NCI-H345 treated with DMSO at 0.1 percent for 48 hours (cell line): ENCODE results near the gene ARHGAP28.
"Not testable (repeated sequence)": the region's sequence is repeated elsewhere in the genome, so short reads cannot be mapped to it uniquely, and the experiment has no call there.

Source experiments
- DNase-seq: peaks from one replicate; lab custom pipeline; 2025; ENCODE audit not compliant: unreplicated experiment; lab: John Stamatoyannopoulos, UW

ARHGAP28 gene

DNA sequence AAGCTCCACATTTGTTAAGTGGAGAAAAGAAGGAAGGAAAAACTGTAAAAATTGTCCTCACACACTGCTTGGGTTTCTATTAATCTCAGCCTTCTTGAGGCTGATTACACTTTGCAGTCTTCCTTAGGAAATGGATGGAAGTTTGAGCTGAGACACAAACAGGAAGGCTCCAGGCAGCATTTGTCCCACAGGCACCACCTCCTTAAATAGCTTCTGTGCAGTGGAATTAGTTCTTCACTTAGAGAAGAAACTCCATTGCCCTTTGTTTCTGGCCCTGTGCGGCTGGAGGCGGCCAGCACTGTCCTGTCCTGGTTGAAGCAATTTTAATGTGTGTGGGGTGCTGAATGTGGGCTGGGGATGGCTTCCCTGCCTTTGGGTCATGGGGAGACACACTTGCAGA lies 44.3 kb downstream of the ARHGAP28 start:
- DNase-seq, result no peak

DNA sequence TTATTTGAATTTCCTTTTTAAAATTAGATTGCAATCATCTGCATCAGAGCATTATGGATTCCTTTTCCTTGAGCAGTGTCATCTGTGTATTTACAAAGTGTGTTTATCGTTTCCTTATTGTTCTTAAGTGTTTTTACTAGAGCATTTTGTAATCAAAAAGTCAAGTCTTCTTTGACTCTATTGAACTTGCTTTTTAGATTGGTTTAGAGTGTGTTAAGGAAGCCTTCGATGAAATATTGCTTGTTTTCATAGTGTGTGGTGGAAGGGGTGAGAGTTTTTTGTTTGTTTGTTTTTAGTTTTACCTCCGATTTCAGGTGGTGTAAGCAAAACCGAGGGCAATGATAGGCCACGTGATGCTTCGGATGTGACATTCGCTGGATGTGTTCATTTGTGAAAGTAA lies 45.7 kb downstream of the ARHGAP28 start:
- no peak for DNase-seq

DNA sequence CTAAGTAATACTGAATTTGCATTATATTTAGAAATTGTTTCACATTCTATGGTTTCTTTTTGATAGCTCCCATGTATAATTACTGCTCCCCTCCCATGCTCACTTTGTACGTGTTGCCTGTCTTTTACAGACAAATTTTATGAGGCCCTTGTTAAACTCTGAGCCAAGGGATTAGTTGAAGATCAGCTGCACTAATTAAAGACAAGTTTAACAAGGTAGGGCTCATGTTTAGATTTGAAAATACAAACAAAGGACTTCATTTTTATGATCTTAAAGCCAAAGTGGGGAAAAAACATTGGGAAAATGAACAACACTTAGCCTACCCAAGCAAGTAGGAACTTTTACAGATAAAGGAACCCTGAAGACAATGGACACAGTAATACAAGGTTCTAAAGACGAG lies 46.2 kb downstream of the ARHGAP28 start:
- no peak for DNase-seq

DNA sequence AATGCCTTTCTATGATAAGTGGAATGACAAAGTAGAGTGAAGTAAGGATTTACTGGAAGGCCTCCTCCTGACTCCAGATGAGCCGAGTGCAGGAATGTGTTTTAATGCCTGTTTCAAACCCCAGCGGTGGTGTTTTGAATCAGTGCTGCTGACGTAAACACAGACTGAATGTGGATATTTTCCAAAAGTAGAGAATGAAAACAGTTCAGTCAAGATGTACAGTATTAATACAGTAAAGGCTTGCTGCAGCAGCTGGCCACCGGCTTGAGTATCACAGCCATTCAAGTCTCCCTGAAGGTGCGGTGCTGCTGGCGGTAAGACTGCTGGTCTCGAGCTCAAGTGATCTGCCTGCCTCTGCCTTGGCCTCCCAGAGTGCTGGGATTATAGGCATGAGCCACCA lies 46.7 kb downstream of the ARHGAP28 start:
- no peak for DNase-seq

DNA sequence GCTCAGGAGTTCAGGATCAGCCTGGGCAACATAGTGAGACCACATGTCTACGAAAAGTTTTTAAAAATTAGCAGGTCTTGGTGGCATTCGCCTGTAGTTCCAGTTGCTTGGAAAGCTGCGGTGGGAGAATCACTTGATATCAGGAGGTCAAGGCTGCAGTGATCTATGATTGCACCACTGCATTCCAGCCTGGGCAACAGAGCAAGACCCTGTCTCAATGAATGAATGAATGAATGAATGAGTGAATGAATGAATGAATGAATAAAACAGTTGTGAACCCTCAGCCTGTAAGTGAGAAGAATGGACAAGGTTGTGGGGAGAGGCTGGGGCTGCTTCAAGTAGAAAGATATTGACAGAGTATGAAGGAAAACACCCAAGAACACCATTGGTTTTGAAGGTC lies 48.0 kb downstream of the ARHGAP28 start:
- DNase-seq, result no peak

DNA sequence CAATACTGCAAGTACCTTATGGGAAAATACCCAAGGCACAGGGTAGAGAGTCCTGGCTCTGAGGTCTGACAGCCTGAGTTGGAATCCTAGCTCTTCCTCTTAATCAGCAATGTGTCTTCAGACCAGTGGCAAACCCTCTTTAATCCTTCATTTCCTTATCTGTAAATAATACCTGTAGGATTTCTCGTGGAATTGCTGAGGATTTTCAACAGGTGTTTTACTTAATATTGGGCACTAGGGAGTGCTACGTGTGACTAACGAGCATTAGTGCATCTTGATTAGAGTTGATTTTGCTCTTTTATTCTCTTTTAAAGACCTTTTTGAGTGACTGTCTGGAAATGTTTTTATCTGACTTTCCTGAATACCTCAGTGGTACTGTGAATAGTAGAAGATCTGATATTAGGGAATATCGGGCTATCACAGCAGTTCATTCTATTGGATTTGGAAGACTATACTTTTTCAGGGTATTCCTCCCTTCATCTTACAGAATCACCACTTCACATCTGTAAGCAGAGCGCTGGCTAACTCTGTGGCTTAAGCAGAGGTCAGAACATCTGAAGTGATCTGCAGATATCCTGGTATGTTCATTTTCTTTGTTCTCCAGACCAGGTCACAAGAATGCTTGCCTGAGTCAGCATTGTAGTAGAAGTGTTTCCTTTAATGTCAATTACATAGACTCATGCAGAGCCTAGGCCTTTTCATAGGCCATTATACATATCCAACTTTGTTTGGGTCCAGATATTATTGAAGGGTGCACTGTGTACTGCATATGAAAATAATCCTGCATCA lies 49.1 kb downstream of the ARHGAP28 start:
- DNase-seq, result no peak

DNA sequence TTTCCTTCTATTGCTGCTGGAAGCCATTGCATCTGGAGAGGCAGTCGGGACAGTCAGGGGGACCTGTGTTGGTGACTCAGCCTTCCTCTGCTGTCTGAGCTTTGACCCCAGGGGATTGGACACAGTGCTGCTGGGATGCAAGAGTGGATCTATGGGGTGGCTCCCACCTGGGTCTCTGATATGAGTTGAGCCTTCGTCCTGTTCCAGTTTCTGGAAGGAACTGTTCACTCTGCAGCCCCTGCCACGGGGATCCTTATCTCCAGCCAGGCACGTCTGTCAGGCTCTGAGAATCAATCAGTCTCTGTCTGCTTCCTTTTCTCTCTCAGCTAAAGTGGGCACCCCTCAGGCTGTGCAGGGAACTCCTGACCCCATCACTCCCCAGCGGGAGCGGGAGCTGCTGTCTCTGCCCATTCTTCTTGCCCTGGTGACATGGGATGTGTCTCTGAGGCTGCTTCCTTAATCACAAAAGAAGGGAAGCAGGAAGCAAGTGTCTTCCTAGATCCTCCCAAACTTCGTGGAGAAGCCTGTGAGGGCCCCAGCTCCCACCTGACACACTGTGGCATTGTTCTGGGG lies 51.7 kb downstream of the ARHGAP28 start:
- DNase-seq, result no peak

DNA sequence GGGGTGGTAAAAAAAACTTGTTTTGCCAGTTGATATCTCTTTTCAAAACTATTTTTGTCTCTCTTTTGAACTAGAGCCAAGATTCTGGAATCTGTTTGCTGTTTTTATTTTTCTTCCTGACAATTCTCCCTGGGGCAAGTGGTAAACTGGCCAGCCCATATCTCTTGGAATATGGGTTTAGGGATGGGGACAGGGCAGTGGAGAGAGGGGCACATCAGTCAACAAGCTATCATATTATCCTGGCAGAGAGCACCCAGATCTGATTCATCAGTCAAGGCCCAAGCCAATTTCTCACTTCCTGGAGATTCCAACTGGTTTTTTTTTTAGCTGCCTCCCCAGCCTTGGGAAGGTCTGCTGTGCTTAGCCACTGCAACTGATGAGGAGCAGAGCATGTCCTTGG lies 52.3 kb downstream of the ARHGAP28 start:
- DNase-seq, result no peak

DNA sequence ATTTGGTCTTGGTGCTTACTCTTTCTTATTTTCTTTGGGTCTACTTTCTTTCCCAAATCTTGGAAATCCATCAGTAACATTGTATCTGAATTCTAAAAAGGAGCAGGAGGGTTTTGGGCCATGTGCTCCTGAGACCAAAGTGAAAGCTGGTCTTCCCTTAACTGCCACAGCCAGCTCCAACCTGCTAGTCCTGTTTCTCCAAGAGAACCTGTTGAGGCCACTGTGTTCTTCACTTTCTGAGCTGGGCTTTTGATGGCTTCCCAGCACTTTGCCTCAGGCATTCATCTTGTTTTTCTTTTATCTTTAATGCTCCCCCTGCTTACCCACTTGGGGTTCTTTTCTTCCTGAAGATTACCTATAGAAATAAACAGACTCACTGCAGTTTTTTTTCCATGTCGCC lies 53.3 kb downstream of the ARHGAP28 start:
- DNase-seq, result no peak

DNA sequence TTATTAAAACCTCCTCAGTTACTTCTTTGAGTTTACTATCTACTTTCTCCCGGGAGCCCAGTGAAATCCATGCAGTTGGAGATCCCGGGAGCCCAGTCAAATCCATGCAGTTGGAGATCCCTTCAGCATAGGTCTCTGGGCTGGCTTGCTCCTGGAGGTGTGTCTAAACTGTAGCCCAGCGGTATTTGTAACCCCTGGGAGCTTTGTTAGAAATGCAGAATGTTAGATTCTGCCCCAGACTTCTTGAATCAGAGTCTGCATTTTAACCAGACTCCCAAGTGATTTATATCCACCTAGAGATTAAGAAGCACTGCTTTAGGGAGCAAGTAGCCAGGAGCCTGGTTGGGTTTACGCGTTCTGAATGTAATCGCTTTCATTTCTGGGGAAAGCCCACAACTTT lies 54.5 kb downstream of the ARHGAP28 start:
- no peak for DNase-seq

DNA sequence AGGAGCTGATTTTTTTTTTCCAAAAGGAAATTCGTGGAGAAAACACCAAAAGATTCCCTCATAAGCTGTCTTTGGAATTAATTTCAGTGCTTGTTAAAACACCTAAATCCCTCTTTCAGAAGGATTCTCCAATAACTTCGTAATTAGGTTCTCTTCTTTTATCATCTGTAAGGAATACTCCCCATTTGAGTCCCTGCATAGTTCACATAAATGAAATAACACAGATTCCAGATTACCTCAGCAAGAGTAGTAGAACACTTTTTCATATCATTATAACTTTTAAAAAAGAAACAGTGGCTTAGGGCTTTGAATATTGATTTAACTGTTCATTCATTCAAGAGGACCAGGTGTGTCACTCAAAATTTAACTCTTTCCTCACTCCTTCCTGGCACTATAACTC lies 55.5 kb downstream of the ARHGAP28 start:
- no peak for DNase-seq

DNA sequence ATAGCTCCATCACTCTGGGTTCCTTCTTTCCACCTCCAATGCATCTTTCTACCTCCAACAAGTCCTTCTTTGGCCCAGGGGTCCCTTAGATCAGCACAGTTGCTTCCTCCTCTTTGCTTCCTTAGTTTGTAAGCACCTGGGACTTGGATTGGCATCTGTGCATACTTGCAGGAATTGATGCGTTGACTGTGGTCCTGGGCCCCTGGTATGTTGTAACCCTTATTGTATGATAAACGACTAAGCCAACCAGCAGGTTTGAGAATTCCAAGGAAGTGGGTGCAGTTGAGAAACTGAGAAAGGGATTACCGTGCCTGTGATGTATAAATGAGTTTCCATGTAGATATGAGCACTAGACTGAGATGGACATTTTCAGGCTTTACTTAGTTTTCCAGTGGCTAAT lies 55.9 kb downstream of the ARHGAP28 start:
- no peak for DNase-seq

DNA sequence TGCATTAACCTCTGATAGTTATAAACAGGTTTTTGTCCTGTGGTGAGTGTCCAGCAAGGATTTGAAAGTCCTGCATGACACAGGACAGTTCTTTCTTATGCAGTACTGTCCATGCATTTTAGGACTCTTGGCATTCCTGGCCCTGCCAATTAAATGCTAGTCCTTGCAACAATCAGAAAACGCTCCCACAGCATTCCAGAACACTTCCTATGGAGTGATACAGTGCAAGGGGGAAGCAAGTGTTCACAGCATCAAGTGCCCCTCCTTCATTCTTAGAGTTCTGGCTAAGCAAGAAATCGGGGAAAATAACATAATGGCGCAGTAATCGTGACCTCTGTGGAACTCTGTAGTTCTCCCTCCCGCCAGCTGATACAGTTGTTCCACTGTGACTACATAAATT lies 62.9 kb downstream of the ARHGAP28 start:
- DNase-seq, result no peak

DNA sequence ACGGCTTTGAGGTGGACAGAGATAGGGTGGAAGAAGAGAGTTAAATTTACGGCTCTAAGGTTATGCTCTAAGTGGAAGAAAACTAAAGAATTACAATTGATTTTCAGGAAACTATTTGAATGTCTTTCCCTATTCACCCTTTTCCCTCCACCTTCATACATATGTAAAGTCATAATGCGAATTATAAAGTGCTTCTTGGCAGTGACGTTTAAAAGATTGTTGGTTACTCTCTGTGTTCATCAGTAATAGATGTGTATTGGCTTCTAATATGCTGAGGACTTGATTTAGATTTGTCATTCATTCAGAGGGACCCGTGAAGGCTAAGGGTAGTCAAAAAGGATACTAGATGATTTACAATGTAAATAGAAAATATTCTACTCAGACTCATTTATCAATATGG lies 63.9 kb downstream of the ARHGAP28 start:
- DNase-seq, result no peak

DNA sequence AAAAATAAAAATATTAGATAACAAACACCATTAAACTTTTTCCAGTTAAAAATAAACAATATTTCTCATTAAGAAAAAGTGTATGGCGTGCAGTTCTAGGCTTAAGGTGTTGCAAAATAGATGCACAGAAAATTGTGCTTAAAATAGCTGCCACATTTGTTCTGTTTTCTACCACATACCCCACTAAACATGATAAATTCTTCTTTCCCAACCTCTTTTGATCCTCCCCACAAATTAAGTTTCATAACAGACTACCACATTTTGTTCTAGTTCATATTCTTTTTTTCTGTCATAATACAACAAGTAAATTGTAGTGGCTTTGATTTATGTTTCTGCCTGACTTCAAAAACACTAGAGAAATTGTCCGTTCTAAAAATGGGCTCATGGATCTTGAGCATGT lies 64.5 kb downstream of the ARHGAP28 start:
- DNase-seq, result no peak

DNA sequence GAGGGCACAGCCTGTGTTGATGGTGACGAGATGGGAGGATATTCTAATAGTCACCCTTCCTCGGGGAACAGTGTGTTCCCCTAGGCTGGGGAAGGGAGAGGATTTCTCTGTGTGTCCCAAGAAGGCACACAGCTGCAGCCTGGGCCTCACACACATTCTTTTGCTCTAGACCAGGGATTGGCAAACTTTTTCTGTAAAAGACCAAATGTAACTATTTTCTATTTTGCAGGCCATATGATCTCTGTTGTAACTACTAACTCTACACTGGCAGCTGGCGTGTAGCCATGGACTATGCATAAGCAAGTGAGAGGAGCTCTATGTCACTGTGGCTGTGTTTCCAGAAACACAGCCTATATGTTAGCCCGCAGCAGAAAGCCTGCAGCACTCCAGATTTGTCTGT lies 65.8 kb downstream of the ARHGAP28 start:
- no peak for DNase-seq

DNA sequence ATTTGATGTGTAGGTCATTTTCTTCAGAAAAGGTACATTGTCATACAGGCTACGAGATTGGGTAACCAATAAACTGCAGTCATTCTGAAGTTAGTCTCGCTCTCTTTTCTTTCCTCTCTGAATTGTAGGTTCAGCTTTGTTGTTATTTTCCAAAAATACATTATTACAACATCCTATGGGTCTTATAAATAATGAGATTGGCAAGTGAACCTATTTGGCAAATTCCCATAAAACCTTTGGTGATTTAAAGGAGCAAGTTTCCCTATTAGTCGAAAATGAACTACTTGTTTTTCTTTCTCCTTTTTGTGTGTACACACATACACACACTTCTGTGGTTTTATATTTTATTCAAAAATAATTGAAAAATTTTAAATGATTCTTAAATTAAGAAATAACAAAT lies 67.0 kb downstream of the ARHGAP28 start:
- no peak for DNase-seq

DNA sequence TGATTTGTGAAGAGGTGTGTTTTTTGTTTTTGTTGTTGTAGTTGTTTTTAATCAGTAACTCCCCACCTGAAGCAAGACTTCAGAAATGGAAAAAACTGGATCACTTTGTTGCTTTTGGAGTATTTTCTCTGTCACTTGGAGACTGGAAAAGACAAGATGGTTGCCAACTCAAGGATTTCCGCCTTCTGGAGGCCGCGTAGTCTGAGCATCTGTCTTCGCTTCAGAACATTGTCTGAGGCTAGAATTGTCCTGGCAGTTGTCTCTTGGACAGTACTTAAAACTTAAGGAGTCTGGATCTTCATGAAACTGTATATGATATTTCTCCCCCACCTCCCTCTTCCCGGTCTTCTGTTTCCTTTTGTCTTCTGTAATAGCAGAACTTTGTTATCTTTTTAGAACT lies 67.7 kb downstream of the ARHGAP28 start:
- DNase-seq, result no peak

DNA sequence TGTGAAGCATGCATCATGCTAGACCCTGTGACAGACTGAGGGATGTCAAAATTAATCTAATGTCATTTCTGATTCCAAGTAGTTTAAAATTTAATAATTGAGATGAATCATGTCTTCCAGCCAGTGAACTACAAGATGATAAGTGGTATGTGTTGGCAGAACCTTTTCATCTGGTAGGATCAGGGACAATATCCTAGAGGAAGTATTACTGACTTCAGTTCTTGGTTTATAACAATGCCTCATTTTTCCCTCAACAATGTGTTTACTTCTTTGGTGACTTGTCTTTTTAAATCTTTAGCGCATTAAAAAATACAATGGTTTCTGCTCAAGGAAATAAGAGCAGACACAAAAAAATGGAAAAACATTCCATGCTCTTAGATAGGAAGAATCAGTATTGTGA lies 69.4 kb downstream of the ARHGAP28 start:
- DNase-seq, result no peak

DNA sequence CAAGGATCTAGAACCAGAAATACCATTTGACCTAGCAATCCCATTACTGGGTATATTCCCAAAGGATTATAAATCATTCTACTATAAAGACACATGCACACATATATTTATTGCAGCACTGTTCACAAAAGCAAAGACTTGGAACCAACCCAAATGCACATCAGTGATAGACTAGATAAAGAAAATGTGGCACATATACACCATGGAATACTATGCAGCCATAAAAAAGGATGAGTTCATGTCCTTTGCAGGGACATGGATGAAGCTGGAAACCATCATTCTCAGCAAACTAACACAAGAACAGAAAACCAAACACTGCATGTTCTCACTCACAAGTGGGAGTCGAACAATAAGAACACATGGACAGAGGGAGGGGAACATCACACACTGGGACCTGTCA lies 70.8 kb downstream of the ARHGAP28 start:
- not testable (repeated sequence) for DNase-seq

DNA sequence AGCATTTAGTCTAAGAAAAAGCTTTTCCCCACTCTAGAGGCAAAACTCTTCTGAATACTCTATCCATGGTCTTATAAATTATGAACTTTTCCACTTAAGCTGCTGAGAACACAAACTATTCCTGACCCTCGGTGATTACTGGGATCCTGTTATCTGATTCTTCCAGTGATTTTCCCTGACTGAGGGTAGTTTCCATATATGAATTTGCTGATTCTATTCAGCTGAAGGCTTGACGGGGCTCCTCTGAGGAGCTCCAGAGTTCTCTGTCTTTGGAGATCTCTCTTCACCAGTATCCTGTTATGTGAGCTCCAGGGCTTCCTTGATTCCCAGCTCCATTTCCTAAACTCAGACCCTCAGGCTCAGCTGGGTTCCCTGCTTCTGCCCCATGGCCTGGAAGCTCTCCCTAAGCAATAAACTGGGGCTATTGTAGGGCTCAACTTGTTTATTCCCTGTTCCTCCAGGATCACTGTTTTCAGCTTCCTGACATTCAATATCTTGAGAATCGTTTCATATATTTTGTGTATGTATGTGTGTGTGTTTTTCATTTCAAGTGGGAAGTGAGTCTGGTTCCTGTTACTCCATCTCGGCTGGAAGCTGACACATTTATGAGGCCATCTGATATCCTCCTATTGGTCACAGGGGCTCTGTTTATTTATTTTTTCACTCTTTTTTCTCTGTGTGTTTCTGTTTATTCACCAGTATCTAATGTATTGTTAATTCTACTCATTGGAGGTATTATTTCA lies 78.2 kb downstream of the ARHGAP28 start:
- DNase-seq, result no peak

DNA sequence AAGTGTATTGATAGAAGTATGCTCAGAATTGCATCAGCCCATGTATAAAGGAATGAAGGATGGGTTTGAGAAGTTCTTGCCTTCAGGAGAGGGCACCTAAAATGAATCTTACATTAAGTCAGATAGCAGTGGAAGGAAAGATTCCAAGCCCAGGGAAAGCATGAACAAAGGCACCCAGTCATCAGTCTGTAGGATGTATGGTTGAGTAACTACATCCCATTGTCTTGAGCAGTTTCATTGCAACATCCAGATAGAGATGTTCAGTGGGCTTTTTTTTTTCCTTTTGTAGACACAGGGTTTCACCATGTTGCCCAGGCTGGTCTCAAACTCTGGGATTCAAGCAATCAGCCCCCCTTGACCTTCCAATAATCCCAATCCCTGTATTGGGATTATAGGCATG lies 80.7 kb downstream of the ARHGAP28 start:
- DNase-seq, result no peak
